GDM1 (cell line): Measurements from ENCODE around the gene ID3.
A peak's percentile ranks its signal among the peaks of the same experiment; 100 is the strongest.
"Not testable (repeated sequence)": the region's sequence is repeated elsewhere in the genome, so short reads cannot be mapped to it uniquely, and the experiment has no call there.

Experiments
- DNase-seq: peaks from one replicate; lab custom pipeline; 2025; lab: John Stamatoyannopoulos, UW

Gene ID3

GRCh38 chr1:23546897-23547584 is 12.3 kb downstream of the ID3 start:
- DNase-seq, result no peak

DNA sequence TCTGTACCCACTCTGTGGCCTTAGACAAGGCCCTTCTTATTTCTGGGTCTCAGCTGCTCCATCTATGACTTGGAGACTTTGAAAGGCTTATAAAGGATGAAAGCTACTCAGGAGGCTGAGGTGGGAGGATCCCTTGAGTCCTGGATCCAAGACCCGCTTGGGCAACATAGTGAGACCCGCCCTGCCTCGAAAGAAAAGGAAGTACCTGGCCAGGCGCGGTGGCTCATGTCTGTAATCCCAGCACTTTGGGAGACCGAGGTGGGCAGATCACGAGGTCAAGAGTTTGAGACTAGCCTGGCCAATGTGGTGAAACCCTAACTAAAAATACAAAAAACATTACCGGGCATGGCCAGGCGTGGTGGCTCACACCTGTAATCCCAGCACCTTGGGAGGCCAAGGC is 13.4 kb downstream of the ID3 start:
- no peak for DNase-seq

DNA sequence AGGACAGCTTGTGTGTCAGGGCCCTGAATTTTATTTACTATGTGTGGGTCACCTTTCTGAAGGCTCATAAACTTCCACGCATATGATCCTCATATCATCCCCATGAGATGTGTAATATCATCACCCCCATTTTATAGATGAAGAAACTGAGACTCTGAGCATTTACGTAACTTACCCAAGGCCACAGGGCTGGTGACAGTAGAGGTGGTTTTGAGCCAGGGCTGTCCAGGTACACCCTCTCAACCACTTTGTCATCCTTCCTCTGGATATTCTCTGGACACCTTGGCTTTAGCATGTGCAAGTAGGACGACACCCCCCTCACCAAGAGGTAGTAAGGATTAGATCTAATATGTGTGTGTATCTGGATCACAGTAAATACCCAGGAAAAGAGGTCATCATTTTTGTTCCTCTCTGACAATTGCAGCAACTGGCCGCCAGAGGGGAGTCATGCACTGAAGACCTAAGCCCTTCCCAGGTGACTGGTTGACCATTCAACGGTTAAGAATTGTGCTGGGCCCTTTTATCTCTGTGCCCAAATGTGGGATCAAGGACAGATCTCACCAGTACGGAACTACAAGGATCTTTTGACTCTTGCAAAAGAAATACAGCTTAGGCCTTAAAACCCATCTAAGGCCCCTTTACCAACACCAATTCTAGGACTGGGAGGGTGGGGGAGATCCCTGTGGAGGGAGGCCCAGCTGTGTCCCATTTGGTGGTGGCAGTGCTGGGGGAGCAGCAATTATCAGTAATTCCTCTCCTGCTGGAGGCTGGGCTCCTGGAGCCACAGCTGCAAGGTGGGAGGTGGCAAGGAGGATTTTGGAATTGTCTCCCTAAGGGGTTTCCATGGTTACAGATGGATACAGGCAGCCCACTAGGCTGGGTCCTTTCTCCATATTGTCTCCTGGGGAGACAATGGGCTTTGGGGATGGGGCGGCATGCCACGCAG is 14.6 kb downstream of the ID3 start:
- DNase-seq, result no peak

- DNase-seq, result no peak
These were observed 15.4 kb downstream of the ID3 start for GRCh38 chr1:23543707-23544443.

DNA sequence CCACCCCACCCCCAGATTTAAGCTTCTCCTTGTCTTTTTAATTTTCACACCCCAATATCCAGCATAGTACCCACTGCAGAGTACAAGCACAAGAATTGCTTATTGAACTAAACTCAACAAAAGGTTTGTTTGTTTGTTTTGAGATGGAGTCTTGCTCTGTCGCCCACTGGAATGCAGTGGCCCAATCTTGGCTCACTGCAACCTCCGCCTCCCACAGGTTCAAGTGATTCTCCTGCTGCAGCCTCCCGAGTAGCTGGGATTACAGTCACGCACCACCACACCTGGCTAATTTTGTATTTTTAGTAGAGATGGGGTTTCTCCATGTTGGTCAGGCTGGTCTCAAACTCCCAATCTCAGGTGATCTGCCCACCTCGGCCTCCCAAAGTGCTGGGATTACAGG is 16.4 kb downstream of the ID3 start:
- not testable (repeated sequence) for DNase-seq

GRCh38 chr1:23539698-23540266 is 19.5 kb downstream of the ID3 start:
- DNase-seq, result peak; percentile 89

- no peak for DNase-seq
These were observed 21.9 kb downstream of the ID3 start for GRCh38 chr1:23537296-23537973.

DNA sequence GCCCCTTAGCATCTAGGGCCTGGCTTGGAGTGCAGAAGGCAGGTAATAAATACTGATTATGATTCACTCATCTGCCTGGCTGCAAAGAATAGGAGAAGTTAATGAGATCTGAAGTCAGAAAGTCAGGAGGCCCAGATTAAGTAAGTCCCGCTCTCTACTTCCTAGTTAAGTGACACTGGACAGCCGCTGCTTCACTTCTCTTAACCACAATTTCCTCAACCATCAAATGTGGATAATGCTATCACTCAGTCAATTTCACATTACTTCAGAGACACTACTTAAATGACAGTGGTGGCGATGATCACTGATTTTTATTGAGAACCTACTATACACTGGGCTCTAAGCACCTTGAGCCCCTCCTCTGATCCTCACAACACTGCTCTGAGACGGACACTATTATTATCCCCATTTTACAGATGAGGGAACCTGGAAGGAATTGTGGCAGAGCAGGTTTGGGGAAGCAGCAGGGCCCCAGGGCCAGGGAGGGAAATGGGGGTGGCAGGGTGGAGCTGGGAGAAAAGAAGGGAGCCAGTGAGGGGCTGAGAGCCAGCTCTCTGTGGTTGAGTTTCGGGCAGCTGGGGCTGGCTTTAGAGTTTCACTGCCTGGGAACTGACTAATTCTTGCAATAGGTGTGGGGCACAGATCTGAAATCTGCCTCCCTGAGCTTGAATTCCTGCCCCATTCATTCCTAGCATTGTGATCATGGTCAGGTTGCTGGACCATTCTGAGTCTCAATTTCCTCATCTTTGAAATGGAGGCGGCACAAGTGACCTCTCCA is 25.9 kb downstream of the ID3 start:
- no peak for DNase-seq

GRCh38 chr1:23531562-23532094 is 27.7 kb downstream of the ID3 start:
- DNase-seq, result no peak

- DNase-seq, result peak; percentile 77
These were observed 28.3 kb downstream of the ID3 start, which contains the start of gene E2F2 for GRCh38 chr1:23530747-23531561. E2F2 (minus strand) TSS chr1:23531233; CDS start chr1:23530793, 440 bp downstream.

GRCh38 chr1:23530087-23530746 is 29.1 kb downstream of the ID3 start:
- DNase-seq, result no peak

DNA sequence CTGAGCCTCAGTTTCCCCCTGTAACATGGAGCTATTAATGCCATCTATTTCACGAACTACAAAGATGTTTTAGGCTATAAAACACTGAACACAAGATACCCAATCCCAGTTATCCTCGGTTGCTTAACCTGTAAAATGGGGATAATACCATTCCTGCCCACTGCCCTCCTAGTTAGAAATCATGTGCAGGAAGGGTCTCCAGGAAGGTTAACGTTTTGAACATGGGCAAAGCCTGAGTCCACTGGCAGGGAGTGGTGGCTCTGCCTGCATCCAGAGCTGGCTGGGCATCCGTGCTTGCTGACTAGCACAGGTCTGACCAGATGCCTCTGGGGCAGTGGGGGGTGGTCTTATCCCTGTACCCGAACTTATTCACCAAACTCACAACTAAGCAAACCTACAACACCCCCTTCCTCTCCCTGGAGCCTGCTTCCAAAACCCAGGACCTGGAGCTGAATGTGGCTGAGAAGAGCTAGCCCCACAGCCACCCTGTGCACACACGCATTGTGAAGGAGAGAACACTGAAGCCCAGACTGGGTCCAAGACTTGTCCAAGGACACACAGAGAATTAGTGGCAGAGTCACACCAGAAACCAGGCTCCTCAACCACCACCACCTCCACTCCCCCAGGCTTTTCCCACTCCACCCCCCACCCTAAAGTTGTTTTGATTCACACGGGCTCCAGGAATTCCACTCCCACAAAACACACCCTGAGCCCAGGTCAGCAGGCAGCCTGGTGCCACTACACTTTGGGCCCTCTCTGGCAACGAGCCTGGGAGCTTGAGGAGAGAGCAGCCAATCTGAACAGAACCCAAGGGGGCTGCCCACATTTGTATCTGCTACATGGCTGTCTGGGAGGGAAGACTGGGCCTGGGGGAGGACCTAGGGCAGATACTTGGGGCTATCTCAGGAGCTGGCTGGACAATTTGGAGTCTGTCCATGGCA is 29.9 kb downstream of the ID3 start:
- no peak for DNase-seq

DNA sequence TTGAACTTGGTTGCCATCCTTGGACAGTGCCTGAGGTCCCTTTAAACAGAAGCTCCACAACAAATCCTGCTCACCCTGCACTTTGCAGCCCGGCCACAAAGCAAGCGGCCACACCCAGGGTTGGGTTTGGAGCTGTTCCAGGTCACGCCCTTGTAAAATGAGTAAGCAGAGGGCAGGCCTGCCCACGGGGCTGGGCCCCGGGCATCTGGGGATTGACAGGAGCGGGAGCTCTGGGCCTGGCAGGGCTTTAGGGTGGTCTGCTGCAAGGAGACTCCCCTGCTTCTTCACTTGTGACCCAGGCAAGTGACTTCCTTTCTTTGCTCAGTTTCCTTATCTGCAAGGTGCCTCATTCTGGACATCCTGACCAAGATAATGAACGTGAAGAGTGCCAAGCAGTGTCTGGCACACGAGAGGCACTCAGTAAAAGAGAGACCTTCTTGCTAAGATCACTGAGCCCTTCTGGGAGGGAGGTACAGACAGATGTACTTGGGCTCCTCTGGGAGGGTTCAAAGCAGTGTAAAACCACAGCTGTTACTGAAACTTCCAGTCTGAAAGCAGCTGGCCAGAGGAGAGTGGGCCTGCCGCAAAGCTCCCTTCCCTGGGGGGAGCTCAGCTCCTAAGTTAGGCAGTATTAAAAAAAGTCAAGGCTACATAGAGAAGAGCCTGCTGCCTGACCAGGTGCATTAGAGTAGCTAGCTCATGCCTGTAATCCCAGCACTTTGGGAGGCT is 30.9 kb downstream of the ID3 start:
- DNase-seq, result peak; percentile 58

DNA sequence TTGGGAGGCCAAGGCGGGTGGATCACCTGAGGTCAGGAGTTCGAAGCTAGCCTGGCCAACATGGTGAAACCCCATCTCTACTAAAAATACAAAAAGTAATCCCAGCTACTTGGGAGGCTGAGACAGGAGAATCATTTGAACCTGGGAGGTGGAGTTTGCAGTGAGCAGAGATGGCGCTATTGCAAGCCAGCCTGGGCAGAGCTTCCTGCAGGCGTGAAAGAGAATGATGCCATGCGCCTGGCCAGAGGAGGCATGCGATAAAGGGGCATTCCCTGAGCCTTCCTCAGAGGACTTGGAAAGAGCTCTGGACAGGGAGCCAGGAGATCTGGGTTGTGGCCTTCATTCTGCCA is 31.4 kb downstream of the ID3 start:
- no peak for DNase-seq

- DNase-seq, result no peak
These were observed 31.9 kb downstream of the ID3 start for GRCh38 chr1:23527366-23527765.

- DNase-seq, result no peak
These were observed 32.8 kb downstream of the ID3 start for GRCh38 chr1:23526329-23527041.
